Measurements from ENCODE around the gene SPOCK3. TPM values are rescaled to one million over a fixed set of nuclear protein-coding genes. Genes with fewer than 3 reads are reported as not detected.

SPOCK3 gene
- total and polyA plus RNA-seq, 4 donors, result 0.08 to 0.42 (median 0.24) TPM

DNA sequence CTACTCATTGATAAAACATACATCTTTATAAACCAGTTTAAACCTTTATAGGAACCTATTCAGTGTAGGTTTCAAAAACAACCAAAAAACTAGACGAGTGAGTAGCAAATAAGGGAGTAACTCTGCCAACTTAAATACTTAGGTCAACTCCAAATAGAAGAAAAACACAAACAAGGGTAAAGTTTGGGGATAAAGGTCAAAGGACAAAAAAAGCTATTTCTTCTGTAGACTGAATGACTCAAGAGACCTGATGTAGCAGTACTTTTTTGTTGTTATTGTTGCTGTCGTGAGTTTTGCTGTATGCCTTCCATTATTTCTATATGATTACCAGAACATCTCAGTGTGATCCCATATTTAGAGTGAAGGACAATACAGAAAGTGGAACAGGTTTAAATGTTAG lies 199.3 kb downstream of the SPOCK3 start:
- no peak for DNase-seq (ENCODE audit: low spot score)
- no peaks in the 10 kb centered on the region for H3K27me3 ChIP-seq (ENCODE audit: control insufficient read depth in 4 of 4, insufficient read depth in 4 of 4, low read length in 3 of 4)
- H3K27ac ChIP-seq (ENCODE audit: low read depth in 1 of 2, low read length in 2 of 2), result peak overlapping the region; percentile 48 to 62
- H3K36me3 ChIP-seq (ENCODE audit: control insufficient read depth in 4 of 4, insufficient read depth in 3 of 4, low read depth in 1 of 4, low read length in 3 of 4), result no peaks in the 10 kb centered on the region
- peak; percentile 61 for TF ChIP-seq REST (IDR thresholded peaks at IDR 0.05)
- no peak for TF ChIP-seq TAF1 (conservative IDR thresholded peaks at IDR 0.05)
- no peak for TF ChIP-seq YY1 (IDR thresholded peaks at IDR 0.05)
- TF ChIP-seq, protein P1, sequence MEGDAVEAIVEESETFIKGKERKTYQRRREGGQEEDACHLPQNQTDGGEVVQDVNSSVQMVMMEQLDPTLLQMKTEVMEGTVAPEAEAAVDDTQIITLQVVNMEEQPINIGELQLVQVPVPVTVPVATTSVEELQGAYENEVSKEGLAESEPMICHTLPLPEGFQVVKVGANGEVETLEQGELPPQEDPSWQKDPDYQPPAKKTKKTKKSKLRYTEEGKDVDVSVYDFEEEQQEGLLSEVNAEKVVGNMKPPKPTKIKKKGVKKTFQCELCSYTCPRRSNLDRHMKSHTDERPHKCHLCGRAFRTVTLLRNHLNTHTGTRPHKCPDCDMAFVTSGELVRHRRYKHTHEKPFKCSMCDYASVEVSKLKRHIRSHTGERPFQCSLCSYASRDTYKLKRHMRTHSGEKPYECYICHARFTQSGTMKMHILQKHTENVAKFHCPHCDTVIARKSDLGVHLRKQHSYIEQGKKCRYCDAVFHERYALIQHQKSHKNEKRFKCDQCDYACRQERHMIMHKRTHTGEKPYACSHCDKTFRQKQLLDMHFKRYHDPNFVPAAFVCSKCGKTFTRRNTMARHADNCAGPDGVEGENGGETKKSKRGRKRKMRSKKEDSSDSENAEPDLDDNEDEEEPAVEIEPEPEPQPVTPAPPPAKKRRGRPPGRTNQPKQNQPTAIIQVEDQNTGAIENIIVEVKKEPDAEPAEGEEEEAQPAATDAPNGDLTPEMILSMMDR (IDR thresholded peaks at IDR 0.05; ENCODE audit: low read depth, low read length, missing input control), result no peak
- peak; percentile 79 for TF ChIP-seq SP1 (IDR thresholded peaks at IDR 0.05)
- TF ChIP-seq JUND (IDR thresholded peaks at IDR 0.05), result peak; percentile 75 to 80
- TF ChIP-seq MAX (IDR thresholded peaks at IDR 0.05), result no peak
- TF ChIP-seq EGR1 (IDR thresholded peaks at IDR 0.05; ENCODE audit: low read depth in 2 of 2), result no peak
- peak in 1 of 2 donors; percentile 21 for TF ChIP-seq RAD21 (IDR thresholded peaks at IDR 0.05)
- no peak for TF ChIP-seq GABPA (IDR thresholded peaks at IDR 0.05 in 1 of 2, conservative IDR thresholded peaks at IDR 0.05 in 1 of 2)
- TF ChIP-seq HNF4A (conservative IDR thresholded peaks at IDR 0.05), result peak; percentile 96 to 97
- TF ChIP-seq HNF4G (IDR thresholded peaks at IDR 0.05), result peak; percentile 69
- peak; percentile 64 for TF ChIP-seq FOXA1 (IDR thresholded peaks at IDR 0.05)
- no peak for TF ChIP-seq ATF3 (IDR thresholded peaks at IDR 0.05)
- TF ChIP-seq NR2F2 (IDR thresholded peaks at IDR 0.05), result peak; percentile 44
- peak; percentile 55 for TF ChIP-seq FOXA2 (IDR thresholded peaks at IDR 0.05)
- TF ChIP-seq, protein P2, sequence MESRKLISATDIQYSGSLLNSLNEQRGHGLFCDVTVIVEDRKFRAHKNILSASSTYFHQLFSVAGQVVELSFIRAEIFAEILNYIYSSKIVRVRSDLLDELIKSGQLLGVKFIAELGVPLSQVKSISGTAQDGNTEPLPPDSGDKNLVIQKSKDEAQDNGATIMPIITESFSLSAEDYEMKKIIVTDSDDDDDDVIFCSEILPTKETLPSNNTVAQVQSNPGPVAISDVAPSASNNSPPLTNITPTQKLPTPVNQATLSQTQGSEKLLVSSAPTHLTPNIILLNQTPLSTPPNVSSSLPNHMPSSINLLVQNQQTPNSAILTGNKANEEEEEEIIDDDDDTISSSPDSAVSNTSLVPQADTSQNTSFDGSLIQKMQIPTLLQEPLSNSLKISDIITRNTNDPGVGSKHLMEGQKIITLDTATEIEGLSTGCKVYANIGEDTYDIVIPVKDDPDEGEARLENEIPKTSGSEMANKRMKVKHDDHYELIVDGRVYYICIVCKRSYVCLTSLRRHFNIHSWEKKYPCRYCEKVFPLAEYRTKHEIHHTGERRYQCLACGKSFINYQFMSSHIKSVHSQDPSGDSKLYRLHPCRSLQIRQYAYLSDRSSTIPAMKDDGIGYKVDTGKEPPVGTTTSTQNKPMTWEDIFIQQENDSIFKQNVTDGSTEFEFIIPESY (IDR thresholded peaks at IDR 0.05), result peak; percentile 33
- peak; percentile 70 to 76 for TF ChIP-seq RXRA (IDR thresholded peaks at IDR 0.05)
- no peaks in the 10 kb centered on the region for H3K9me3 ChIP-seq (ENCODE audit: control insufficient read depth in 4 of 4, low read length in 3 of 4)
- no peak overlapping the region for H3K9ac ChIP-seq (ENCODE audit: low read depth in 1 of 2, low read length in 2 of 2)
- no peak overlapping the region for H3K4me3 ChIP-seq (ENCODE audit: low read depth in 1 of 3, low read length in 3 of 3)
- WGBS, result 24% methylated on average over 2 of the region's 2 CpGs
- peaks cover 0 to 14% (median 3%) of the 10 kb centered on the region in 4 donors for H3K4me1 ChIP-seq (ENCODE audit: control insufficient read depth in 4 of 4, insufficient read depth in 4 of 4, low read length in 3 of 4)

All from liver (tissue), 9 donors.